ENCODE data around the gene PTPRN2.
A peak's percentile ranks its signal among the peaks of the same experiment; 100 is the strongest.

The PTPRN2 gene

DNA sequence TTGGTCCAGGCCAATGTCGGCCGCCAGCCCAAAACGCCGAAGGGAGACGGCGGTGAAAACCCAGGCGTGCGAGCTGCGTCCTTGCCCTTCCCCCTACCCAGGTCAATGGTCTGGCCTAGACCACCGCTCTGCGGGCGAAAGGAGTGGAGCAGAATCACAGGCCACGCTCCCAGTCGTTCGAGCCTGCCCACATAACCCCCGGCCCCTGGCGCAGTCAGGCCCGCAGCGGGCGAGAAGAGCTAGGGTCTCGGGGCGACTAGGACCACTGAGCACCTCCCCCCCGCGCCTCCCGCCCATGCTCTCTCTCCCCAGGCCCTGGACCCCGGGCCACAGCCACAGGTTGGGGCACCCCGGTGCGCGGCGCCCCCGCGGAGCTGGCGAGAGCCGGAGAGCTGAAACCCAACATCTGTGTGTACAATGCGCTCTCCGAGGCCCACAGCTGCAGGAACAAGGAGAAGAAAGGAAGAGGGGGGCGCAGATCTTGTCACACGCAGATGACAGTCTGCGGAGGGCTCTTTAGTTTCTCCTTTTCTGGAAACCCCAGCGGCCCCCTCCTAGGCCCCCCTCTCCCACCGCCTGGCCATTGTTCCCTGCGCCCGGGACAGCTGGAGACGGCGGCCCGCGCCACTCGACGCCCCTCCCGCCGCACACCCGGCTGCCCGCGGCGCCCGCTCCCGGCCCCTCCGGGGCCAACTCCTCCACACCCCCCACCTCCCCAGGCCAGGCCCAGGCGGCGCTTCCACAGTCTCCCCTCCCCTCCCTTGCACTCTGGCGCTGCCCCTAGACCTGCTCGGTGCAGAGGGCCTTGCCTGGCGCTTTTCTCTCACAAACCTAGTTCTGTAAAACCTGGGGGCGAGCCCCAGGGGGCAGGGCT lies 895.8 kb downstream of the PTPRN2 start:
- no peak for DNase-seq

DNA sequence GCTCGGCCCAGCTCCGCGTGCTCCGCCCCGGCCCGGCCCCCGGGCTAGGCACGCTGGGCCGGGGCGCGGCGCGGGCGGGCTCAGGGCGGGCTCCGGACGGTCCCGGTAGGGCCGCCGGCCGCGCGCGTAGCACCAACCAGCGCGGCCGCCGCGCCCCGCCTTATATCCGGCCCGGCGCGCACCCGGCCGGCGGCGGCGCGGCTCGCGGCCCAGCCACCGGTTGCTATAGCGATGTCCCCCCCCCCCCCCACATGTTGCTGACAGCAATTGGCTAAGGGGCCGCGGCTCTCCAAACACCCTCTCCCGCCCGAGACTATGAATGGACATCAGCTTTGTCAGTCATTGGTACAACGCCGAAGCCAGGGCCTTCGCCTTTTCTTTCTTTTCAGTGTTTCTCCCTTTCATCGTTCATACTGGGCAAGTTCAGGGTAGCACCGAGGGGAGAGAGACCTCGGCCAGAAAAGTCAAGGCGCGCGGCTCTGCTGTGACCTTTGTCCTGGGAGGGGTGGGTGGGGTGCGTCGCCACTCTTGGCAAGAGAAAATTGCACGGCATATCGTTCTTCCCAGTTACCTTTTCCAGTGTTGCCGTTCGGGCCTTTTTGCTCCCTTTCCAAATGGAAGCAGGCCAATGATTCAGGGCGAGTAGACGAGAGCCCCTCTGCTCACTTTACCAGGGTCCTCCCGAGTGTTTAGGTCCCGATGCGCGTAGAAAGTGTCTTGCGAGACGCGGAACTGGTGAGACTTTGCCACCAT lies 896.6 kb downstream of the PTPRN2 start:
- DNase-seq, result peak; percentile 54

DNA sequence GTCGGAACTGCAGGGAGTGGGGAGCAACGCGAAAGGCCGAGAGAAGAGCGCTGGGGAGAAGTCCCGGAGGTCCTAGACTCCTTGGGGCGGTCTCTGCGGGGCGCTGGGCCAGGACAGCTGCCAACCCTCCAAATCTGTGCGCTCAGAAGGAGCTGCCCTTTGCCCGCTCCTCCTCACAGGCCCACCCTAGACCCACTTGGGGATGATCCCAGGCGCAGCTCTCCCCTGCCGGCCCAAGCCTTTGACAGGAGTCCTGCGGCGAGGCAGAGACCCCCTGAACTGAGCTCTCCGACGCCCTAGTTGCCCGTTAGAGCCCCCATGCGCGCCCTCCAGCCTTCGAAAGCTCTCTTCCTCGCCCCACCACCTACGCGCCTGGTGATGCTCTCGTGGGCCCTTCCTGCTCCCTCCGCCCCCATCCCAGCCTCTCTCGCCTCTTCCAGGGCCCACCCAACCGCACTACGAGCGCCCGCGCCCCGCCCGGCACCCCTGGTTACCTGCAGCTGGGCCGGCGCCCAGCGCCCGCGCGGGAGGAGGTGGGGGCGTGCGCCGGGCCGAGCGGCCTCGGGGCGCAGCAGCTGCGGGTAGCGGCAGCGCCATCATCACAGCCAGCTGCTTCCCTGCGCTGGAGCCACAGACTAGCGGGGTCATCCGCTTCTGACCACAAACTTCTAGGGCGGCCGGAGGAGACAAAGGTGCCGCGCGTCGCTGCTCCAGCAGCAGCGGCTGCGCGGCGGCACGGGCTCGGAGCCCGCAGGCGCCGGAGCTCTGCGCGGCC lies 897.4 kb downstream of the PTPRN2 start:
- DNase-seq, result no peak

DNA sequence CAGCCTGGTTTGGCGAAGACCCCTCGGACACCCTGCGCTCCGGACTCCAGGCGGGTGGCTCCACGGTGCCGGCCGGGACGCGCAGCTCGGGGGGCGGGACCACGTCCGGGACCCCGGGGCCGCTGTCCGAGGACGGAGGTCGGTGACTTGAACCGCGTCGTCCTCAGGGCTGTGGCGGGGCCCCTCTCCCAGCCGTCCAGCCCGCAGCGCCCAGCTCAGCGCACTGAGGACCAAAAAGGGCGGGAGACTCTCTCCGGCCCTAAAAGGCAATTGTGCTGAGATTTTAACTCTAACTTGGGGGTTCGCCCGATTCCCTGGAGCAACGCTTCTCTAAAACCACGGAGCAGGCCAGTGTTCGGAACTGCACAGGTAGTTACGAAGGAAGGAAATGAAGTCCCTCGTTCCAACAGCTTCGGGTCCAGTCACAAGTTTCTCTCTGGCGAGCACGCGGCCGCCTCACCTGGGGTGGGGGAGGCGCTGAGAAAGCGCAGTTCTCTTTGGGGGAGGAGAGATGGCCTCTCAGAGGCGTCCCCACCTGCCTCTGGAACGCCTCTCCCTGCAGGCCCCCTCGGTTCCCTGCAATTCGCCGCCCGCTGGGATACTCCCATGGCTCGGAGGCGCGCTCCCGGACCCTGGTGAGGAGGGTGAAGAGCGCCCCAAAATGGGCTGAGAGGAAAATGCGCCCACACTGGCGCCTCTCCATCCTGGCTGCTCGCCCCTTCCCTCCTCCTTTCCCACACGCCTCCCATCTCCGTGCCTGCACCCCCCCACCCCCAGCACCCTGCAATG lies 898.2 kb downstream of the PTPRN2 start:
- DNase-seq, result no peak

DNA sequence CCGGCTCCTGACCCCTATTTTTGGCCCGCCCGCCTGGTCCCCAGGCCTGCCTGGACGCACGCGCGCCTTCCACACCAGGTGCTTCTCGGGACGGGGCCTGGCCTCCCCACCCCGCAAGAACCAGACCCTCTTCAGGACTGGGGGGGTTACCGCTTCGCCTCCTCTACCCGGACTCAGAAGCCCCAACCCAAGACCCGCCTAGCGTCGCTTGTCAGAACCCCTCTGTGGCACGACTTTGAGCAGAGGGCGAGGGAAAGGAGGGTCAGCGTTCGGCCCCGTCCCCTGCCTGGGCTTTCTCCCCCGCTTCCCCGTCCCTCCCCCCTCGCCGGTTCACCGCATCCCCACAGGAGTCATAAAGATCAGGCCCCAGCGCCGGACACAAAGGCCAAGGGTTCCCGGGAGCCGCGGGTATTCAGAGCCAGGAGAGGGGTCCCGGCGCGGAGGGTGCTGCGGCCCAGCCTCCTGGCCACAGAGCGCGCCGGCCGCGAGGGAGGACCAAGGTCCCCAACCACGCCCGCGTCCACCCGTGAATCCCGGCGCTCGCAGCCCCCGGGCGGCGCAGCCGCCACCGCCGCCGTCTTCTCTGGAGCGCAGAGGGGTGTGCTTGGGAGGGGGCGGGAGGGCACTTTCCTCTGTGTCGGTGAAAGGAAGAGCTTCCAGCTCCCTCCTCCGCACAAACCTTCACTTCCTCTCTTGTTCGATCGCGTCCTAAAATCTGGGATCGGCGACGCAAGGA lies 898.9 kb downstream of the PTPRN2 start:
- DNase-seq, result no peak

DNA sequence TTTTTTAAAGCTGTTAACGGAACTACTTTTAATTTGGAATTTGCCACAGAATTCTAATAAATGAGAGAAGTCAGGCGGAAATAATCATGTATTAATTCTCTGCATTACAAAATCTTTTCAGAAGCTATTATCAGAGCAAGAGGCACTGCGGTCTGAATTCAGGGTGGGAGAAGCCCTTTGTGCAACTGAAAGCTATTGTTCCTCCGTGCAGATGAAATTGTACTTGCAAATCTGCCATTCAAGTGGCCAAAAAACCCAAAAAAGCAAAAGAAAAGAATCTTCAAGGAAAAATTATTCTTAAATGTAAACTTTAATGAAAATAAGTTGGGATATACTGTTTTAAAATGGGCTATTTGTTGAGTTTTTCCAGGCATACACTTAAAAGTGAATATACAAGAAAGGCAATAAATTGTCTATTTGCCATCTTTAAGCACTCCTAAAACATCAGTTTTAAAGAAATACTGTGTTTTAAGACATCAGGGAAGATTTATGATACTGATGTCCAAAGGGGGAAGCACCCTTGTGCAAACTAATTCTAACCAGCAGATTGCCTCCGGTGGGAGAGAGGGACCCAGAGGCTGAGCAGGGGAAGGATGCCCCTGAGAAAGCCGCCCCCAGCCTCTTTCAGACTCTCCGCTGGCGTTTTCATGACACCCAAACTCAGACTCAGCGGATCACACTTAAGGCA lies 899.6 kb downstream of the PTPRN2 start:
- DNase-seq, result no peak

DNA sequence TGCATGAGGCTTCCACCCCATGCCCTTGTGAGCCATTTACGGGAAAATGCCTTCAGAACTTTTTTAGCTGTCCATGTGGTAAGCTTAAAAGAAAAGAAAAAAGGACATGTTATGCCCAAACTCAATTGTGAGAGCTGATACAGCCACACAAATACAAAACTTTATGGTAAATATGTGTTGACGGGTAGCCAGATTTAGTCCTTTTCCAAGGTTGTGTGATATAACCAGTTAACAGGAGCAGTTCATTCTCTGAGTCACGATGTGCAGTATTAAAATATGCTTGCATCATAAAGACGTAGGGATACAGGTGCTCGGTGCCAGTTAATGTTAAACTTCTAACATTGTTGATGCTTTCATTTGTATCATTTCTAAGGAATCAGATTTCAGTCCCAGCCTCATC lies 900.5 kb downstream of the PTPRN2 start:
- no peak for DNase-seq

DNA sequence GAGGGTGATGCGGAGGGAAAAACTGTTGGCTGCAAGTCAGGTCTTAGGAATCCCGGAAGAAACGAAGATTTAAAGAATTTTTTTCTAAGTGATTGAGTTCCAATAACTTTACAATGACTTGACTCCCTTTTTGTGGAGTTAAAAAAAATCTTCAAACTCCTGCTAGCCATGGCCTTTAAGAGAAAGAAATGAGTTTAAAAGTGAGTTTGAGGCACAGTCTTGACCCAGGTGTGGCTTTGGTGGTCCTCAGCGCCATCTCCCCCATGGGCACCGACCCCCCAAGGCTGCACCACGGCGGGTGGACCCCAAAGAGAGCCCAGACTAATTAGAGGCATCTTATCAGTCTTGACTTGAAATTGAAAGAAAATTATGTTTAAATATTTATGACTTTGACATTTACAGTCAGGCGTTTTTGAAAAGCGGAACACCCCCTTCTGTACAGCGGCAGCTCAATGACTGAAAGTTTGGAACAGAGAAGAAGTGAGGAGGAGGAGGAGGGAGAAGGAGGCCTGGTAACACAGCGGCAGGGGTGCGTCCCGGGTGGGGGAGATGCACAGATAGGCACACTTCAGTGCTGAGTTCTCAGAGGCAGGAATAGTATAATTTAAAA lies 901.2 kb downstream of the PTPRN2 start:
- DNase-seq, result no peak

DNA sequence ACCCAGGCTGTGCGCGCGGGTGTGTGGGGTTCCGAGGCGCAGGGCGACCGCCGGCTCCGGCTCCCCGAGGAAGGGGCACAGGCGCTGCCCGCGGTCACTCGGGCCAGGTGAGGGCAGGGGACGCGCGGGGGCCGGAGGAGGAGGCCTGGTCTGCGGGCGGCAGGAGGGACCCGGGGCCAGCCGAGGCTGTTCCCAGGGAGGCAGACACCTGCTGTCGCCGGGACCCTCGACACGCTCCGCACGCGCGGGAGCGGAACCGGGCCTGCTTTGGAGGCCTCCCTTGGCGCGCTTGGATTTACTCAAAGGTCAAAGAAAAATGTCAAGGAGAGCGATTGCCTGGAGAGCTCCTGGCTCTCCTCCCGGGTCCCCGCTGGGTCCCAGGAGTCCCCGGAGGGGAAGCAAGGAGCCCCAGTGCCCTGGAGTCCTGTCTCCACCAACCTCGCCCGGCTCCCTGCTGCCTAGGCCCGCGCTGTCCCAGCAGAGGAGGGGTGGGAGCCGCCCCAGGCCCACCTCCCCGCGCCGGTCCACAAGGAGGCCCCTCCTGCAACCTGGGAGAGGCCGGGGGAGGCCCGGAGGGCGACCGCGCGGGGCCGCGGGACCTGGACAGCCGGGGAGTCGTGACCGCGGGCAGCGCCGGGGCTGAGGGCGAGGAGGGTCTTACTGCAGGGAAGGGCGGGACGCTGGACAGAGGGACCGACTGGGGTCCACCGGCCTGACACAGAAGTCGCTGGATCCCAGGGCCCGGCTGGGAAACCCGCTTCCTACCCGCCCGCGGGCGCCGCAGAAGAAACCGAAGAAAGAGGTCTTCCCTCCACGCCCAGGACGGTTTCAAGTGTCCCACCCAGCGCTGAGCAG lies 902.0 kb downstream of the PTPRN2 start:
- no peak for DNase-seq

DNA sequence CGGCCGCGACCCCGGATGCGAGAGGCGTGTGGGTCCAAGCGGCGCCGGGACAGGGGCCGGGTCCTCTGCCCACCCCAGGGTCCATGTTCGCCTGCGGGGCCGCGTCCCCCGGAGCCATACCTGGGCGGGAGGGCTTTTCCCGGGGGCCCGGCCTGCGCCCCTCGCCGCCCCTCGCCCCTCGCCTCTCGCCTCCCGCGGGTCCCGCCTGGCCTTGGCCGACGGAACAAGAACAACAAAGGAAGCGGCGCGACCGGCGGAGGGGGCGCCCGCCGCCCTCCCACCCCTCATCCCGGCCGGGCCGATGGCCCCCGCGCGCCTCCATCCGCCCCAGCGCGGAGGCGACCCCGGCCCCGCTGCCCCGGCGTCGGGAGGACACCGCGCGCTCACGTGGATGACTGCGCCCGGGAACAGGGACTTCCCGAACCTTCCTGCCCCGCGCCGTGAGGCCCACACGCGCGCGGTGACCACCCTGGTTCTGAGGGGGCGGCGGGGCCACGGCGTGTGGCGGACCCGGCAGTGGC lies 902.7 kb downstream of the PTPRN2 start:
- no peak for DNase-seq

DNA sequence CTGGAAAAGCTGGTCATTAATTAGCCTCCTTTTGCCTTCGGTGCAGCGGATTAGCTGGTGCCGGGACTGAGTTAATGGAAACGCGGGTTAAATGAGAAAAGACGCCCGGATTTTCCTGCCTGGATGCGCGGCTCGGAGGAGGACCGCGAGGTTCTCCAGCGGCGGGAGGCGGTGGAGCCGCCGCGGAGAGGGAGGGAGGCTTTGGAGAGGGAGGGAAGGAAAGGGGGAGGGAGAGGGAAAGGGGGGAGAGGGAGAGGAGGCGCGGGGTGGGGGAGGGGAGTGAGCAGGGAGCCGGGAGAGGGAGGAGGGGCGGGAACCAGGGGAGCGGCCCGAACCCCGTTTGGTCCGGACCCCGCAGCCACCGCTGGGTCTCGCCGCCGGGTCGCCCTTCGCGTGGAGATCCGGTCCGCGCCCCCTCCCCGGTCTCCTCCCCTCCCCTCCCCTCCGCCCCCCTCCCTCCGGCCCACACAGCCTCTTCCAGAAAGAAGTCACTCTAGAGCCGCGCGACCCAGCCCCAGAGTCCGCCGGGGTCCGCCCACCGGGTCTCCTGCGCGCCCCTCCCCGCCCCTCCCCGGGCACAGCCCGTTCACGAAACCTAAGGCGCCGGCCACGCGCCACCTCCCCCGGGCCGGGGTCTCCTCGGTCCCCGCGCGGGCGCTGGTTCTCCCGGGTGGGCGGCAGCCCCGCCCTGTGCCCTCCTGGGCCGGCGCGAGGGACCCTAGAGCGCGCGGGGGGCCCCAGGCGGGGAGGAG lies 903.3 kb downstream of the PTPRN2 start:
- DNase-seq, result no peak

DNA sequence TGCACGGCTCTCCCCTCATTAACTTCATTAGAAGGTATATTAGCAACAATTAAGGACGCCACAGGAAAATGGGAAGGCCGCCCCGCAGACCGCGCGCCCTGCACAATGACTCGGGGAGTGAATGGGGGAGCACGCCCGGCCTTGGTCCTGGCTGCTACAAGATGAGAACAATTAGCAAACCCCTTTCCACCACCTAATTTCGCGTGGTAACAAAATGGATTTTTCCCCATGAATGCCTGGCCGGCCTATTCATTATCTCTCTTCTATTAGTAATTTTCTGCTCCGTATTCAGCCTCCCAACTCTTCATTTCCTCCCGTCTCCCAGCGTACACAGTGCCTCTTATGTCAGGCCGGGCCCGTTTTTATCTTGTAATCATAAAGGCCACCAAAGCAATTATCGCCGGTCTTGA lies 903.9 kb downstream of the PTPRN2 start:
- DNase-seq, result no peak

DNA sequence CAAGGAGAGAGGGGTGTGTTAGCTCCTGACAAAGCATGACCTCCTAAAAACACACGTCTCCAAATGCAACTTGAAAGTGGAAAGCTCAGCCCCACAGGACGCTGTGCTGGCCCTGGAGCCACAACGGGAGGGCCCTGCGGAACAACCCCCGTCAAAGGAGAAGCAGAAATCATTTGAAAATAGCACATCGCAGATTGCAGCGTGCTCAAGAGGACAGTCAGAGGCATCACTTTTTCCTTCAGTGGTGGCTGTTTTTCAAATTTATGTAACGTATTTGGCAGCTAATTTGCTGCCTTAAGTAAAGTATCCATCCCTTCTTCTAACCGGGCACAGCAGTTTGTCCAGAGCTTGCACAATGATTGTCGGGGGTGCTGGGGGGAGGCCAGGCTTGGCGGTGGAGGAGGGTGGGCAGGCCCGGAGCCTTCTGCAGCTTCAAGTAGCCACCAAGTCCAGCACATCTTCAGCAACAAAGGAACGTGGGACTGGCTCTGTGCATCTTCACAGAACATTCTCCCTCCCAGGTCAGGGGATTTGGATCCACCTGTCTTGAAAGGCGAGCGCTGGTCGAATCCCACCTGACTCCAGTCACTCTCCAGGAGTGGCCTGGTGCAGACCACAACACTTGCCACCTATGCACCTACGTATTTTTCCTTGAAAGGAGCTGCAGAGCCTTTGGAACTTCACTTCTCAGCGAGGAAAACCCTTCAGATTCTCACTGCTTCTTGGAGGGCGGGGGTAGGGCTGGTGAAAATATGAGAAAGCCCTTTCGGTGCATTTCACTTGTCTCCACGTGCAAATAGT lies 904.5 kb downstream of the PTPRN2 start:
- no peak for DNase-seq

DNA sequence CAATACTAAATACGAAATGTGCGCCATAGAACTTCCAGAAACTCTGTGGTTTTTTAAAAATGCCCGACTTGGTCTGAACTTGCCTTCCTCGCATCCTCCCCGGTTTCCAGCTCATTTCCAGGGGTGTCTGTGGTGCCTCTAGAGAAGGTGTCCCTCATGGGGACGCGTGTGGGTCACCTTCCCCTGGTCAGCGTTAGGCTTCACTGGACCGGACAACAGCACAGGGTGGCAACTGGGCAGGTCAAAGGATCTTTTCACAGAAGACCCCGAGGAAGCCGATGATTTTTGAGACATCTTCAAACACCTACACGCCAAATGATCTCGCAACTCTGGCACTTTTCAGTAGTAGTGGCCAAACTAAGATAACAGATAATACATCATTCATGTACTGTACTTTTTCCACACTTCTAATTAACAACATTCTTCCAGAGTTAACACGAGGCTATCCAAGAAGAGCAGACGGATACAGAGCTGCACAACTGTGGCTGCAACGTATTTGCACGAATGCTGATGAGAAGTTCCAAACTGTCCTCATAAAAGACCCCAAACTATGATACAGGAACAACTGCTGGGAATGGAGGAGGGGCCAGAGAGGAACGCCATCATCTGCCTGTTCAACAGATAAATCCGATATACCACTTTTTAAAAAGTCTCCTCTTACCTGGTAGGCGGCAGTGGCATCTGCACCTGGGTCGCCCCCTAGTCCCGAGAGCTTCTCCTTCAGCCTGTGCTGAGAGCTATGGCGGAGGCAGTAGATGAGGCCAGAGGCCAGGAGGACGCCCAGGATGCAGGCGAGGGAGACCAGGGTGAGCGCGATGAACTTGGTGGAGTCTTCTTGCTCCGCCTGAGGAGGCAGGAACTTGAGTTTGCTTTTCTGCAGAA lies 905.3 kb downstream of the PTPRN2 start:
- no peak for DNase-seq

DNA sequence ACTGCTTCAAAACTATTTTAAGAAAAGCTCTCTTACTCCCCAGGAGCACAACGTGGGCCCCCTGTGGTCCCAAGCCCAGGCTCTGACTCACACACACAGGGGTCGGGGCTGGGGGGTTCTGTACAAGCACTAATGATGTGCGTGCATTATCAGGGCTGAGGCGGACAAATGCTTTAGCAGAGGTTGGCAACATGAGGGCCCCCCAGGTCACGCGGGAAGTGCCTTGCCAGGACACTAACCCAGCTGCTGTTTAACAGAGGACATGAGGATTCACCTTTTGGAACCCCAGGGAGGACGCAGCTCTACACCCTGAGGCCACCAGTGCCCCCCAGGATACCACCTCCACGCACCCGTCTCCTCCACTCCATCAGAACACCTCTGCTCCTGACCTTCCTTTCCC lies 908.0 kb downstream of the PTPRN2 start:
- no peak for DNase-seq

DNA sequence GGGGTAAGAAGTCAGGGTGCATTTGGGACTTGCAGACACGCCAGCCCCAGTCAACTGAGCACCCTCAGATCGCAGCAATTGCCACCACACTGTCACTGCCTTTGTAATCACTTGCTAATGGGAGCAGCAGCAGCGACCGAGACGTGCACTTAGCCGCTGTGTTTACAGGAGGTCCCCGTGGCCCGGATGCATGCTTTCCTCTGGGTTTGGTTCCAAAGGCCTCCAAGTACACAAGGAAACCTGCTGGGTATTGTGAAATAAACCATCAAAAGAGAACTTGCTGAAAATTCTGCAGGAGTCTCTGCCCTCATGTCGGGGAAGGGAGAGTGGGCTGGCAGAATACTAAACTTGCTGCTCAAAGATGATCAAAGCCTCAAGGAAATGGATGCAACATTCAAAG lies 909.1 kb downstream of the PTPRN2 start:
- no peak for DNase-seq
